Activated T-helper 1 cell treated with anti-CD3 and anti-CD28 coated beads, Interleukin-2, amount 50 U/mL, for 16 hours (primary cell): Measurements from ENCODE around the gene MFNG.
"Not testable (repeated sequence)": the region's sequence is repeated elsewhere in the genome, so short reads cannot be mapped to it uniquely, and the experiment has no call there.

Experiments
- DNase-seq, 2 donors: peaks; one replicate each; pipeline ENCODE4 v3.0.0-alpha.2; 2020; ENCODE audit warnings: low read depth in 1 of 2, low spot score in 1 of 2

The MFNG gene

GRCh38 chr22:37486224-37486845, at the start of gene MFNG:
Gene MFNG (minus strand): TSS chr22:37486384. CDS start chr22:37486177, 207 bp downstream.
- DNase-seq, result peak; percentile 46 to 58

GRCh38 chr22:37535159-37535558, 49.0 kb upstream of the MFNG start:
- DNase-seq, result no peak

GRCh38 chr22:37534445-37534844, 48.3 kb upstream of the MFNG start:
- no peak for DNase-seq

GRCh38 chr22:37533995-37534394, 47.8 kb upstream of the MFNG start:
- DNase-seq, result no peak

- DNase-seq, result no peak
These were observed 43.6 kb upstream of the MFNG start for GRCh38 chr22:37529652-37530345.

GRCh38 chr22:37527952-37528351, 41.8 kb upstream of the MFNG start:
- not testable (repeated sequence) for DNase-seq

- not testable (repeated sequence) for DNase-seq
These were observed 41.0 kb upstream of the MFNG start for GRCh38 chr22:37527081-37527752.

GRCh38 chr22:37526376-37526775, 40.2 kb upstream of the MFNG start:
- no peak for DNase-seq

GRCh38 chr22:37525746-37526350, 39.7 kb upstream of the MFNG start:
- no peak for DNase-seq

GRCh38 chr22:37525073-37525745, 39.0 kb upstream of the MFNG start:
- no peak for DNase-seq

GRCh38 chr22:37522482-37522881, 36.3 kb upstream of the MFNG start:
- no peak for DNase-seq

- no peak for DNase-seq
These were observed 35.1 kb upstream of the MFNG start for GRCh38 chr22:37521236-37521739.

- no peak for DNase-seq
These were observed 34.6 kb upstream of the MFNG start for GRCh38 chr22:37520776-37521191.

GRCh38 chr22:37519268-37520195, 33.3 kb upstream of the MFNG start, which contains the start of gene CARD10:
Gene CARD10 (minus strand): TSS chr22:37519415. CDS start chr22:37519200, 215 bp downstream.
- no peak for DNase-seq

- DNase-seq, result no peak
These were observed 32.5 kb upstream of the MFNG start for GRCh38 chr22:37518509-37519267.

GRCh38 chr22:37517826-37518450, 31.8 kb upstream of the MFNG start:
- DNase-seq, result no peak

- DNase-seq, result no peak
These were observed 30.3 kb upstream of the MFNG start for GRCh38 chr22:37516456-37516855.

- no peak for DNase-seq
These were observed 29.7 kb upstream of the MFNG start for GRCh38 chr22:37515901-37516300.
